ENCODE data around the gene NDFIP2. TPM values are rescaled to one million over a fixed set of nuclear protein-coding genes. Genes with fewer than 3 reads are reported as not detected.

The NDFIP2 gene
- total RNA-seq, 1 donor from 2014 or later: 30.4 TPM

DNA sequence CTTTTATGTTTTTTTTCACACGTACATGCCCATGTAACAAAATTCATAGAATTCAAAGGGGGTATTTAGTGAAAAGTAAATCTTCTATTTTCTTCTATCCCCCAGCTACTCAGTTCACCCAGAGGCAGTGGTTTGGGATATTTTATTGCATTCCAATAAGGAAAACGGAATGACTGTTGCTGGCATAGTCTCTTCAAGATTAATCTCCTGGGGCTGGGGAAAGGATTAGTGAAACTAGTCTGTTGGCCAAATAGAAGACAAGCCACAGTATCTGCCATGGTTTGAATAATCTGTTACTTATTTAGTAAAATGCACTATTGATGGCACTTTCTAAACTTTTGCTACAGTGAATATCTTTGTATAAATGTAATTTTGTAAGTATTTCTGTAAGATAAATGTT is 122.0 kb downstream of the NDFIP2 start:
- H3K36me3 Mint-ChIP-seq (ENCODE audit: low read depth, unreplicated experiment): no peaks in the 10 kb centered on the region
- H3K27ac Mint-ChIP-seq (ENCODE audit: unreplicated experiment): no peak overlapping the region
- TF ChIP-seq, protein P1, sequence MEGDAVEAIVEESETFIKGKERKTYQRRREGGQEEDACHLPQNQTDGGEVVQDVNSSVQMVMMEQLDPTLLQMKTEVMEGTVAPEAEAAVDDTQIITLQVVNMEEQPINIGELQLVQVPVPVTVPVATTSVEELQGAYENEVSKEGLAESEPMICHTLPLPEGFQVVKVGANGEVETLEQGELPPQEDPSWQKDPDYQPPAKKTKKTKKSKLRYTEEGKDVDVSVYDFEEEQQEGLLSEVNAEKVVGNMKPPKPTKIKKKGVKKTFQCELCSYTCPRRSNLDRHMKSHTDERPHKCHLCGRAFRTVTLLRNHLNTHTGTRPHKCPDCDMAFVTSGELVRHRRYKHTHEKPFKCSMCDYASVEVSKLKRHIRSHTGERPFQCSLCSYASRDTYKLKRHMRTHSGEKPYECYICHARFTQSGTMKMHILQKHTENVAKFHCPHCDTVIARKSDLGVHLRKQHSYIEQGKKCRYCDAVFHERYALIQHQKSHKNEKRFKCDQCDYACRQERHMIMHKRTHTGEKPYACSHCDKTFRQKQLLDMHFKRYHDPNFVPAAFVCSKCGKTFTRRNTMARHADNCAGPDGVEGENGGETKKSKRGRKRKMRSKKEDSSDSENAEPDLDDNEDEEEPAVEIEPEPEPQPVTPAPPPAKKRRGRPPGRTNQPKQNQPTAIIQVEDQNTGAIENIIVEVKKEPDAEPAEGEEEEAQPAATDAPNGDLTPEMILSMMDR (IDR thresholded peaks at IDR 0.05; ENCODE audit: unreplicated experiment): no peak
- no peak overlapping the region for H3K4me3 Mint-ChIP-seq (ENCODE audit: unreplicated experiment)
- peaks cover 1% of the 10 kb centered on the region for H3K27me3 Mint-ChIP-seq (ENCODE audit: unreplicated experiment)
- no peaks in the 10 kb centered on the region for H3K9me3 Mint-ChIP-seq (ENCODE audit: unreplicated experiment)
- no peaks in the 10 kb centered on the region for H3K4me1 Mint-ChIP-seq (ENCODE audit: unreplicated experiment)
- DNase-seq (ENCODE audit: low spot score): no peak

DNA sequence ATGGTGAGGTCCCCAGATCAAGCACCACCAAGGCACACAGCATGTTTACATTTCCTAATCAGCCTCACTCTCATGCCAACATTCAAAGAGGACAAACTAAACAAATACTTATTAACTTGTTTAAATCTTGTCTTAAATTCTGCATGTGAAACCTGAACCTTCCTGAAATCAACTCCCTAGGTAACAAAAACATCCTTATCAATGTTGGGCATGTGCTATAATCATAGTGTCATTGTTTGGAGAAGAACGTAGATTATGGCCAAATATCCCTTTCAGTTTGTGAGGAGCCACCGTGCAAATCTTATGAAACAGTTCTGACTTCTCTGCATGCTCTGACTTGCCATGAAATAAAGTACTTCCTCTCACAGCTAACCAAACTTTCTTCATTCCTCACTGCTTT is 123.8 kb downstream of the NDFIP2 start:
- Mint-ChIP-seq H3K36me3 (ENCODE audit: low read depth, unreplicated experiment) (no peaks in the 10 kb centered on the region), H3K4me3 (ENCODE audit: unreplicated experiment) (no peak overlapping the region), H3K4me1 (ENCODE audit: unreplicated experiment) (no peaks in the 10 kb centered on the region), H3K9me3 (ENCODE audit: unreplicated experiment) (no peaks in the 10 kb centered on the region), H3K27ac (ENCODE audit: unreplicated experiment) (no peak overlapping the region), H3K27me3 (ENCODE audit: unreplicated experiment) (no peaks in the 10 kb centered on the region)
- TF ChIP-seq, protein P1 (IDR thresholded peaks at IDR 0.05; ENCODE audit: unreplicated experiment): no peak
- DNase-seq (ENCODE audit: low spot score): no peak

Other genes with a start within 250 kb of the NDFIP2 start
- gene RBM26, start 74.9 kb upstream of the NDFIP2 start, total RNA-seq (ENCODE audit: unreplicated experiment): 49.5 TPM